GM21717 (cell line): ENCODE data around the gene DDT.
"Not testable (repeated sequence)": the region's sequence is repeated elsewhere in the genome, so short reads cannot be mapped to it uniquely, and the experiment has no call there.

Experiments used
- ATAC-seq: cut with Tn5 transposase; IDR thresholded peaks from one replicate; pipeline ENCODE4 v1.9.1; 2021; ENCODE audit warnings: mild to moderate bottlenecking, moderate library complexity; ENCODE audit not compliant: unreplicated experiment

Gene DDT

GRCh38 chr22:23974345-23974744 lies at the start of gene DDT:
DDT (minus strand) TSS chr22:23974441; CDS start chr22:23974414, 27 bp downstream.
- ATAC-seq: peak; percentile 72

DNA sequence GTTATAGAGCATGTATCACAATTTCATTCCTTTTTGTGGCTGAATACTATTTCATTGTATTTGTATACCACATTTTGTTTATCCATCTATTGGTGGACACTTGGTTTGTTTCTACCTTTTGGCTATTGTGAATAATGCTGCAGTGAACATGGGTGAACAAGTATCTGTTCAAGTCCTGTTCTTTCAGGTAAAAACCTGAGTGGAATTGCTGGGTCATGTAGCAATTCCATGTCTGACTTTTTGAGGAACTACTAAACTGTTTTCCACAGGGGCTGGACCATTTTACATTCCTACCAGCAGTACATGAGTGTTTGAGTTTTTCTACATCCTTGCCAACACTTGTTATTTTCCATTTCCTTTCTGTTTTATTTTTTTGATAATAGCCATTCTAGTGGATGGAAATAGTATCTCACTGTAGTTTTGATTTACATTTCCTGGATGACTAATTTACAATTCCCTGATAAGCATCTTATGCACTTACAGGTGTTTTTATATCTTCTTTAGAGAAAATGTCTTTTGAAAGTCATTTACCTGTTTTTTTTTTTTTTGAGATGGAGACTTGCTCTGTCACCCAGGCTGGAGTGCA lies 49.1 kb upstream of the DDT start:
- no peak for ATAC-seq

DNA sequence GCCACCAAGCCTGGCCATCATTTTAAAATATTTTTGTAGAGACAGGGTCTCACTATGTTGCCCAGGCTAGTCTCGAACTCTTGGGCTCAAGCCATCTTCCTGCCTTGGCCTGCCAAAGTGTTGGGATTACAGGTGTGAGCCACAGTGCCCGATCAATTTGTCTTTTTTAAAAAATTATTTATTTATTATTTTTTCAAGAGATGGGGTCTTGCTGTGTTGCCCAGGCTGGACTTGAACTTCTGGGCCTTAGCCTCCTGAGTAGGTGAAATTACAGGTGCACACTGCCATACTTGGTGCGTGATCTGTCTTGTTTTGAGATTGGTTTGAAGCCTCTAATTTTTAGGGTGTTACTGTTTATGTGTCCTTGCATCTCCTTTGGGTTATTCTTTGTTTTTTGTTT lies 47.1 kb upstream of the DDT start:
- no peak for ATAC-seq

- ATAC-seq: no peak
Observed at GRCh38 chr22:24016156-24016555, 41.9 kb upstream of the DDT start.

DNA sequence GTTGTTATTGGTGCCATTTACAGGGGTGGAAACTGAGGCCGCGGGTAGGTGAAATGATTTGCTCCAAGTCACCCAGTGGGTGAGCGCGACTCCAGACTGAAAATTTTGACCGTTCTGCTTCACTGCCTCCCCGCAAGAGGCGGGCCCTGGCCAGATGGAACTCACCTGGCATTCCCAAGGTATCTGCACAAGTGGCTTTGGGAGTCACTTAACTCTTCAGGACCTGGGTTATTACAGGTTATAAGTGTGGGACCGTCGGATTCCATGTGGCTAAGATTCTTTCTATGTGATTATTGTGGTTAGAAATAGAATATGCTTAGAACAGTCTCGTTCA lies 37.5 kb upstream of the DDT start:
- no peak for ATAC-seq

DNA sequence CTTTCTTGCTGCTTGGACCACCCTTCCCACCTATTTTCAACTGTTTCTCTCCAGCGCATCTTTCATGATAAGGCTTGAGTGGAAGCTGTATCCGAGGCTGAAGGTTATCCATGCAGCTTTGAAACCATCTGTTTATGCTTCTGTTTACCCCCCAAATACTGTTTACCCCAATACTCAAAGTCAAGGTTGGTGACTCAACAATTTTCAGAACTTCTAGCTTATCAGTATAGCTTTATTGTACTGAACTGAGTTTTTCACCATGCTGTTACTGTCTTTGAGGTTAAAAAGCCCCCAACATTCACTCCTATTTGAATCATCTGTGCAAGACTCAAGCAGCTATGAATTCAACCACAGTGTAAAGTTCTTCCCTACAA lies 35.8 kb upstream of the DDT start:
- ATAC-seq: no peak

DNA sequence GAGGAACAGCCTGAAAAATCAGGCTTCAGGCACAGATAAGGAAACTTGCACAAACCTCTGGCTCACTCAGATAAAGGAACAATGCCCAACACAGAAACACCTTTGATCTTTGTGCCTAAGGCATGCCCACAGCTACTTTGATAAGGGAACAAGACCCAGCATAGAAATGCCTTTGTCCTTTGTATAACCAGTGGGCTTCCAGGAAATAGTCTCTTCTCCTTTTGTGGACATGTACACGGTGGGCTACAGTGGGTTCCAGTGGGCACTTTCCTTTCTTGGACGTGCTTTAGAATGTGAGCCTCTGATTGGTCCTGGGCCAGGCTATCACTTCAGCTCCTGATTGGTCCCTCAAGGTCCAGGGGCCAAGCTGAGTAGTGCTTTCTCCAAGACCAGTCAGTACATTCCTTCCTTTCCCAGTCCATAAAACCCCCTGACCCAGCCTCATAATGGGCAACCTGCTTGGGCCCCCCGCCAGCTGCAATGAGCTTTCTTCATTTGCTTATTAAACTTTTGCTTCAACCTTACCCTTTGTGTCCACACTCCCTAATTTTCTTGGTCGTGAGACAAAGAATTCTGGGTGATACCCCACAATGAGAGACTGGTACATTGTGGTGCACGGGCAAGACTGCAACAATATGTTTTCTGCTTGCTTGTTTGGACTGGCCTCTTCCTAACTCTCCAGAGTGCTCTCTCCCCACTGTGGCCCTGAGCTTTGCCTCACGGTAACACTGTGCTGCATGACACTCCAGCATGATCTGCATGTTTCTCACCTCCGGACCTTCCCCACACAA lies 35.2 kb upstream of the DDT start:
- ATAC-seq: no peak

DNA sequence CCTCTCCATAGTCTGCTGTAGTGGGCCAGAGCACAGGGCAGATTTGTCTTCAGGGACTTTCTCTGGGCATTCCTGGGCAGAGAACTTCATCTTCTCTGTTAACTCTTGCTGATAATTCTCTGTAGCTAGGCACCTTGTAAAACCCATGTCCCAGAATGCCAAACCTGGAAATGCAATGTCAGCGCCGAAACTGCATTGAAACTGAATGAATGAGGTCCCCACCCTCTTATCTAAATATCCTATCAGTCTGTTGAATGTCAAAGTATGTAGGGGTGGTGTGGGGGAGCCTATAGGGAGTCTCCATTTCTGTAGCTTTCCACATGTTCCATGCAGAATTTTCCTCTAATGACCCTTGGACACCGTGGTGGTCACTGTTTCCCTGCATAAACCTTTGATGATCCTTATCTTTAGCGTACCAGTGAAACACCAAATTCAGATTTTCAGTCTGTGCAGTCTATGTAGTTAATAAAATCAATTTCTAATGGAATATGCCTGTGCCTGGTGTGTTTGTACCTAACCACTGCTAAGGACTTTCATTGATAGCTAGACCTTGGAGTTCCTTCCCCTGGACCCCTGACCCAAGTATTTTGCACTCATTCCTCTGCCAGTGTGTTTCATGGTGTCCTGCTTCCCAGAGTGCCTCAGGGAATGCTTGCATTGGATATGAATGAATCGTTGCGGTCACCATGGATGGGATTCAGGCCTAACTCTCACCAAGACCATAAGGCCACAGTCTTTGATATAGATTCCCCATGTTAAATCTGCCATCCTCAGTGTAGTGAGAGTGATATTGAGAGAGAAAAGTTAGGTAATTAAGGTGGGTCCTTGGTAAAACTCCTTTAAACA lies 34.4 kb upstream of the DDT start:
- ATAC-seq: no peak

GRCh38 chr22:24008022-24008283 lies 33.7 kb upstream of the DDT start:
- no peak for ATAC-seq

GRCh38 chr22:24007253-24008021 lies 33.2 kb upstream of the DDT start:
- no peak for ATAC-seq

GRCh38 chr22:24006914-24007214 lies 32.6 kb upstream of the DDT start:
- no peak for ATAC-seq

DNA sequence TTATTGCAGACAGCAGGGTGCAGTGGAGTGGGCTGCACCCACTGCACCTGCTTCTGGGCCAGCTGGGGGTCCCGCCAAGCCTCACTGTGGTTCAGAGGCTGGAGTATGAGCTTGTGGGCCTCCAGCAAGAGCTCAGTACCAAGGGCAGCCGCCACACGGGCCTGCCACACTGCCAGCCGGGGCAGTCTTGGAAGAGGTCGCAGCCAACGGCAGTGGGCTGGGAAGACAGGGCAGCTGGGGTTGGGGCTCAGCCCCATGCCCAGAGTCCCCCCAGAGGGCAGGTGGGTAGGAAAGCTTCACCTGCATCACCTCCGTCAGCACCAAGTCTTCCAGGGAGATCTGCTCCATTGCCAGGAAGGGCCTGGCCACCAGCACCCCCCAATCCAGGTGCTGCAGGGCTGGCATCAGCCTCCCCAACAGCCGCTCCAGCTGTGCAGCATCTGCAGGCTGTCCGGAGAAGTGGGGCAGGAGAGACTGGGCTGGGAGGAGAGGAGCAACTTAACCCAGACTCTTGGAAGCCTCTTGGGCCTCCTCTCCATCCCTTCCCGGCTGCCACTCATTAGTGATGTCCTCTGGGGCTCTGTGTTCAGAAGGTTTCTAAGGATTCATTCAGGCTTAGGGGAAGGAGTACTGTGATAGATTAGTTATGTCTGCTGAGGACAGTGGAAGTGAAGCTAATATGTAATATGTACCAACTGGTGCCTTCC lies 32.1 kb upstream of the DDT start:
- ATAC-seq: no peak

- no peak for ATAC-seq
Observed at GRCh38 chr22:24005201-24005600, 31.0 kb upstream of the DDT start, which contains the start of gene GSTT4. GSTT4 (minus strand) TSS chr22:24005453; CDS start chr22:24005356, 97 bp downstream.

DNA sequence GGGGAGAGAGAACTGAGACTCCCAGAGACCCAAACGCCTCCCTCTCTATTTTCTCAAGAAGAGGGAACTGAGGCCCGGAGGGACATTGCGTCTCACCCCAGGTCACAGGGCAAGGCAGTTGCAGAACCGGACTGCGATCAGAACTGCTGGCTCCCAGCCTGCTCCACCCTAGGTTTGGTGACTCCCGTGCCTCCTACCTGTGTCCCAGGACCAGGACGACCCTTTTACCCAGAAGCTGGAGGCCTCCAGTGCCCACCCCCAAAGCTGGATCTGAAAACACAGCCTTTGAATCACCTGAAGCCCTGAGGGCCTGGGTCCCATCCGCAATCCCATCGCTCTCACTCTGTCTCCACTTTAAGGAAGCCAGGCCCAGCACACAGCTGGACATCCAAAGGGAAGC lies 29.6 kb upstream of the DDT start:
- no peak for ATAC-seq

DNA sequence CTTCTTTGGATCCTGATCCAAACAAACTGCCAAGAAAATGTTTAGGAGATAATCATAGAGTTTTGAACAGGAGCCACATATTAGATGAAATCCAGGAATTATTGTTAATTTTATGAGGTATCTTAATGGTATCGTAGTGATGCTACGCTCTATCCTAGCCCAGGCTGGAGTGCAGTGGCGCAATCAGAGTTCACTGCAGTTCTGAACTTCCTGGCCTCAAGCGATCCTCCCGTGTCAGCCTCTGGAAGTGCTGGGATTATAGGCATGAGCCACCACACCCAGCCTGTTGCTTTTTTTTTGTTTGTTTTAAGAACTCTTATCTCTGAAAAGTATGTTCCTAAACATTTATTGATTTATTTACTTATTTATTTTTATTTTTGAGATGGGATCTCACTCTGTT lies 28.6 kb upstream of the DDT start:
- no peak for ATAC-seq

- ATAC-seq: no peak
Observed at GRCh38 chr22:24002272-24002671, 28.0 kb upstream of the DDT start.

DNA sequence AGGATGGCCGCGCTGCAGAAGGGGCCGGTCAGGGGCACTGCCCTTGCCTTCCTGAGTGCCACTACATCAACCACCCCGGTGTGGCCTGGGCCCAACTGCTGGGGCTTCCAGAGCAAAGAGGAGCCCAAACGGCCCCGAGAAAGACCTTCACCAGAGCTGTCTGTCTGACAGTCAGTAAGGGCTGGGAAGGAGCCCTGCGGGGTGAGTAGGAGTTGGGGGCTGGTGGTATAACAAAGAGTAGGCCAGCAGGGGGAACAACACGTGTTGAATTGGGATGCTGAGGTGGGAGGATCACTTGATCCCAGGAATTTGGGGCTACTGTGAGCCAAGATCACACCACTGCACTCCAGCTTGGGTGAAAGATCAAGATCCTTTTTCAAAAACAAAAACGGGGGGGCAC lies 27.1 kb upstream of the DDT start:
- ATAC-seq: no peak

DNA sequence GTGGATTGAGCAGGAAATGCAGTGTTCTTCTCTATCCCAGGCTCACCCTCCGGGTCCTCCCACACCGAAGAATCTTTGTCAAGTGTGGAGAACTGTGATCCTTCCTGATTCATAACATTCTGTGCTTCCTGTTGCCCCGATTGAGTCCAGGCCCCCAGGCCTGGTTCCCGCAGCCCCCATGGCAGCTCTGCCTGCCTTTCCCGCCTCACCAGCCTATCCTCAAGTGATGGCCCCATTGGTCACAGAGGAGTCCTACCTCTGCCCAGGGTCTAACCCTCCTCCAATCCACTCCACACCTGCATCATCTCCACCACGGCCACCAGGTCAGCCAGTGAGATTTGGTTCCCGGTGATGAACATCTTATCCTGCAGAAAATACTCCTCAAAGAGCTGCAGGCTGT lies 25.5 kb upstream of the DDT start:
- not testable (repeated sequence) for ATAC-seq

DNA sequence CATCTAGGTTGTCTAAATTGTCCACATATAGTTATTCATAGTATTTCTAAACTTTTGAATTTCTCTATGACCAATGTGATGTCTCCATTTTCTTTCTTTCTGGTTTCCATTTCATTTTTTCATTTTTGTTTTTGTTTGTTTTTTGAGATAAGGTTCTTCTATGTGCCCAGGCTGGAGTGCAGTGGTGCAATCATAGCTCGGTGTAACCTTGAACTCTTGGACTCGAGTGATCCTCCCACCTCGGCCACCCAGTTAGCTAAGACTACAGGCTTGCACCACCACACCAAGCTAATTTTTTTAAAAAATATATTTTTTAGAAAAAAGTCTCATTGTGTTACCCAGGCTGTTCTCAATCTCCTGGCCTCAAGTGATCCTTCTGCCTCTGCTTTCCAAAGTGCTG lies 22.9 kb upstream of the DDT start:
- no peak for ATAC-seq

GRCh38 chr22:23993581-23994177 lies 19.4 kb upstream of the DDT start:
- not testable (repeated sequence) for ATAC-seq

DNA sequence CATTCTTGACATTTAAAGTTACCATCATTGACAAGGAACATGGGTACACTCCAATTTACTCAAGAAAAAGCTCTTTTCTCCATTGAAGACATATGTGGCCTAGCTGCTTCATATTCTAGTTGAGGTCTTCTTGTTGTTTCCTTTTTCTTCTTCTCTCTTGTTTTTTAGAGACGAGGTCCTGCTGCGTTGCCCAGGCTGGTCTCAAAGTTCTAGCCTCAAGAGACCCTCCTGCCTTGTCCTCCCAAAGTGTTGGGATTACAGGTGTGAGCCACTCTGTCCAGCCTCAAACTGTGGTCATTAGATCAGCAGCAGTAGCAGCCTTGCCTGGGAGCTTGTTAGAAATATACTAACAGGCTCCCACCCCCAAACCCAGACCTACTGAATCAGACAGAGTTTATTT lies 18.8 kb upstream of the DDT start:
- not testable (repeated sequence) for ATAC-seq
